ENCODE measurements around the gene POLRMT. TPM values are rescaled to one million over a fixed set of nuclear protein-coding genes. Genes with fewer than 3 reads are reported as not detected.

Gene POLRMT
- total RNA-seq, 4 donors from 2014 or later, result 23.2 to 39.7 (median 33.1) TPM

DNA sequence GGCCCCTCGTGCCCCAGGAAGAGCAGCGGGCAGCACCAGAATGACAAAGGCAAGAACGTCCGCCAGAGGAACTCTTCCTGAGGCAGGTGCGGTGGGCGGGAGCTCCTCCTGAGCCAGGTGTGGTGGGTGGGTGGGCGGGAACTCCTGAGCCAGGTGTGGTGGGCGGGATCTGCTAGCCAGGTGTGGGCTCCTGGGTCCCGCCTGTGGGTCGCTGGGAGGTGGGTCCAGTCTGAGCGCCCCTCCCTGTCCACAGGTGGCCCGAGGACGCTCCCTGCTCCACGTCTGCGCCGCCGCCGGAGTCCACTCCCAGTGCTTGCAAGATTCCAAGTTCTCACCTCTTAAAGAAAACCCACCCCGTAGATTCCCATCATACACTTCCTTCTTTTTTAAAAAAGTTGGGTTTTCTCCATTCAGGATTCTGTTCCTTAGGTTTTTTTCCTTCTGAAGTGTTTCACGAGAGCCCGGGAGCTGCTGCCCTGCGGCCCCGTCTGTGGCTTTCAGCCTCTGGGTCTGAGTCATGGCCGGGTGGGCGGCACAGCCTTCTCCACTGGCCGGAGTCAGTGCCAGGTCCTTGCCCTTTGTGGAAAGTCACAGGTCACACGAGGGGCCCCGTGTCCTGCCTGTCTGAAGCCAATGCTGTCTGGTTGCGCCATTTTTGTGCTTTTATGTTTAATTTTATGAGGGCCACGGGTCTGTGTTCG lies 50.7 kb downstream of the POLRMT start:
- Histone ChIP-seq H3K36me3 (peaks cover 30 to 35% of the 10 kb centered on the region in 2 donors), H3K27me3 (no peaks in the 10 kb centered on the region), H3K4me3 (replicated peaks in 1 of 3) (no peak overlapping the region), H3K4me1 (no peaks in the 10 kb centered on the region), H3K27ac (no peak overlapping the region), H3K9me3 (no peaks in the 10 kb centered on the region)
- WGBS, 2 donors, result 93% methylated on average over 19 to 30 of the region's 31 CpGs
- TF ChIP-seq, protein P1, sequence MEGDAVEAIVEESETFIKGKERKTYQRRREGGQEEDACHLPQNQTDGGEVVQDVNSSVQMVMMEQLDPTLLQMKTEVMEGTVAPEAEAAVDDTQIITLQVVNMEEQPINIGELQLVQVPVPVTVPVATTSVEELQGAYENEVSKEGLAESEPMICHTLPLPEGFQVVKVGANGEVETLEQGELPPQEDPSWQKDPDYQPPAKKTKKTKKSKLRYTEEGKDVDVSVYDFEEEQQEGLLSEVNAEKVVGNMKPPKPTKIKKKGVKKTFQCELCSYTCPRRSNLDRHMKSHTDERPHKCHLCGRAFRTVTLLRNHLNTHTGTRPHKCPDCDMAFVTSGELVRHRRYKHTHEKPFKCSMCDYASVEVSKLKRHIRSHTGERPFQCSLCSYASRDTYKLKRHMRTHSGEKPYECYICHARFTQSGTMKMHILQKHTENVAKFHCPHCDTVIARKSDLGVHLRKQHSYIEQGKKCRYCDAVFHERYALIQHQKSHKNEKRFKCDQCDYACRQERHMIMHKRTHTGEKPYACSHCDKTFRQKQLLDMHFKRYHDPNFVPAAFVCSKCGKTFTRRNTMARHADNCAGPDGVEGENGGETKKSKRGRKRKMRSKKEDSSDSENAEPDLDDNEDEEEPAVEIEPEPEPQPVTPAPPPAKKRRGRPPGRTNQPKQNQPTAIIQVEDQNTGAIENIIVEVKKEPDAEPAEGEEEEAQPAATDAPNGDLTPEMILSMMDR (IDR thresholded peaks at IDR 0.05), result no peak
- TF ChIP-seq POLR2A (IDR thresholded peaks at IDR 0.05), result no peak
- intact Hi-C loops (cut with DNase I), result no loop called here
- DNase-seq, result no peak

DNA sequence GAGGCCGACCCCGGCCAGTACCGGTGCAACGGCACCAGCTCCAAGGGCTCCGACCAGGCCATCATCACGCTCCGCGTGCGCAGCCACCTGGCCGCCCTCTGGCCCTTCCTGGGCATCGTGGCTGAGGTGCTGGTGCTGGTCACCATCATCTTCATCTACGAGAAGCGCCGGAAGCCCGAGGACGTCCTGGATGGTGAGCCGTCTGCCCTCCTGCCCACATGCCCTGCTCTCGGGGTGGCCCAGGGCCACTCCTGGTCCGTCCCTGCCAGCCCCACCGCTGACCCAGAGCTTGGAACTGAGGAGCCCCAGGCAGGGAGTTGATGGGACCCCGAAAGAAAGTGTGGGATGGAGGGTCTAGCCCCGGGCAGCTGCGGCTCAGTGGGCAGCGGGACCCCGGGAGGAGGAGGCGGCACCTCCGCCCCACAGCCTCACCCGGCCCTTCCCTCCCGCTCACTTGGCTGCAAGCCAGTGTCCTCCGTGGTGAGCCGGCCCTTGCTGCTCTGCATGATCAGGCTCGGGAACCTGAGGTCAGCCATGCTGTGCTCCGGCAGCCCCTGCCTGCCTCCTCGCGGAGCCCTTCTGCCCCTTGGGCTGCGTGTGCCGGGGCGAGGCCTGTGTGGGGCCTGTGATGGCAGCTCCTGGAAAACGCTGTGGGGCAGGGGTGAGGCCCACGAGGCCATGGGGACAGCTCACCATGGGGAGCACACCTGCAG lies 51.8 kb downstream of the POLRMT start:
- 93% methylated on average over 3 to 6 of the region's 40 CpGs for WGBS, 2 donors
- TF ChIP-seq, protein P1 (IDR thresholded peaks at IDR 0.05), result no peak
- TF ChIP-seq POLR2A (IDR thresholded peaks at IDR 0.05), result no peak

DNA sequence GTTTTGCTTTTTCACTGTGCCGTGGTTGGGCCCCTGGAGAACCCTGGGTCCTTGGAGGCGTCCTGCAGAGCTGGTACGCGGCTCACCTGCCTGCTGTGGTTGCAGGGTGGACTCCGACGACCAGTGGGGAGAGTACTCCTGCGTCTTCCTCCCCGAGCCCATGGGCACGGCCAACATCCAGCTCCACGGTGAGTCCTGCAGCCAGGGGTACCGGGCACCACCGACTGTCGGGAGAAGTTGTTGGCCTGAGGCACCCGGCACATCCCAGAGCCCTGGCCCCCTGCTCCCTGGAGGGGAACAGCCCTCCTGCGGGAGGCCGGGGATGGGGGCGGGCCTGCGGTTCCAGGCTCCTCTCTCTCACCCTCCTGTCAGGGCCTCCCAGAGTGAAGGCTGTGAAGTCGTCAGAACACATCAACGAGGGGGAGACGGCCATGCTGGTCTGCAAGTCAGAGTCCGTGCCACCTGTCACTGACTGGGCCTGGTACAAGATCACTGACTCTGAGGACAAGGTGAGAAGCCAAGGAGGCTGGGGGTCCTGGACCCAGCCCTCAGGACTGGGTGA lies 53.0 kb downstream of the POLRMT start:
- H3K4me3 ChIP-seq (replicated peaks in 1 of 3), result no peak overlapping the region
- H3K36me3 ChIP-seq, result peaks cover 30 to 38% of the 10 kb centered on the region in 2 donors
- H3K27ac ChIP-seq, result no peak overlapping the region
- H3K9me3 ChIP-seq, result no peaks in the 10 kb centered on the region
- H3K4me1 ChIP-seq, result peaks cover 9 to 14% of the 10 kb centered on the region in 2 donors
- TF ChIP-seq, protein P1 (IDR thresholded peaks at IDR 0.05), result no peak
- no peak for TF ChIP-seq POLR2A (IDR thresholded peaks at IDR 0.05)
- DNase-seq, result no peak
- H3K27me3 ChIP-seq, result no peaks in the 10 kb centered on the region
- intact Hi-C loops (cut with DNase I), result no loop called here
- WGBS, 2 donors, result 88 to 95% methylated on average over 9 to 22 of the region's 22 CpGs

More for the DNA sequence above, 51.8 kb downstream of the POLRMT start:
- Histone ChIP-seq H3K36me3 (peaks cover 30 to 38% of the 10 kb centered on the region in 2 donors), H3K4me1 (peaks cover 0 to 2% of the 10 kb centered on the region in 2 donors), H3K27ac (no peak overlapping the region), H3K9me3 (no peaks in the 10 kb centered on the region), H3K4me3 (replicated peaks in 1 of 3) (no peak overlapping the region), H3K27me3 (no peaks in the 10 kb centered on the region)
- intact Hi-C loops (cut with DNase I), result no loop called here
- no peak for DNase-seq

DNA sequence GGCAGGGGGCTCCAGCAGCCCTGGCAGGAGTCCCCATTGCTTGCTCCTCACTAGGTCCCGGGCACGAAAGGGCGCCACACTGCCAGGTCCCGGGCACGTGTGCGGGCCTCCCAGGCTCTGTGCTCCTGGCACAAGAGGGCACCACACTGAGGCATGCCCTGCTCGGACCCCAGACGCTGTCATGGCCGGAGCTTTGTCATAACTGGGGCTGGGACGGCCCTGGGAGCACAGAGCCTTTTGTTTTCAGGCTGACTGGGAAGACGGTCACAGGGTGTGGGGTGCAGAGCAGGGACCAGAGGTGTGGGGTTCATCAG lies 53.5 kb downstream of the POLRMT start:
- Histone ChIP-seq H3K4me3 (replicated peaks in 1 of 3) (no peak overlapping the region), H3K36me3 (peaks cover 30 to 38% of the 10 kb centered on the region in 2 donors), H3K4me1 (peaks cover 15 to 19% of the 10 kb centered on the region in 2 donors), H3K27me3 (no peaks in the 10 kb centered on the region), H3K9me3 (no peaks in the 10 kb centered on the region), H3K27ac (no peak overlapping the region)
- 98% methylated on average over 7 of the region's 11 CpGs; no CpG with 5 or more reads in 1 of the 2 donors for WGBS, 2 donors
- no peak for TF ChIP-seq POLR2A (IDR thresholded peaks at IDR 0.05)
- TF ChIP-seq, protein P1 (IDR thresholded peaks at IDR 0.05), result no peak
- intact Hi-C loops (cut with DNase I), result no loop called here
- DNase-seq, result no peak
